CD14-positive monocyte (primary cell): ENCODE results near the gene DYRK1B. TPM values are rescaled to one million over a fixed set of nuclear protein-coding genes. Genes with fewer than 3 reads are reported as not detected.

Source experiments
- DNase-seq, 3 donors: peaks; one replicate each; pipeline ENCODE4 v3.0.0-alpha.2; 2011 to 2022
- H2AFZ ChIP-seq: 2 replicates; pipeline ENCODE4 v1.6.0; 2012; ENCODE audit warnings: mild to moderate bottlenecking, low read depth, low read length, inconsistent platforms; ENCODE audit not compliant: insufficient read depth, poor library complexity, severe bottlenecking
- H3K27ac ChIP-seq, 2 donors: 1 replicate in 1 of 2; 2 replicates in 1 of 2; pipeline ENCODE4 v1.5.1; 2012 to 2013; ENCODE audit warnings: low read length in 2 of 2, control low read depth in 1 of 2, inconsistent platforms in 1 of 2, low read depth in 1 of 2, mild to moderate bottlenecking in 1 of 2
- H3K27me3 ChIP-seq, 2 donors: one replicate each; pipeline versions ENCODE4 v1.6.0 to v1.6.1; 2011 to 2013; ENCODE audit warnings: low read length in 2 of 2; ENCODE audit not compliant: control insufficient read depth in 2 of 2, insufficient read depth in 2 of 2
- H3K36me3 ChIP-seq, 2 donors: replicated peaks in 1 of 2; 1 replicate in 1 of 2; 2 replicates in 1 of 2; pipeline versions ENCODE4 v1.5.1 to v1.6.1; 2012 to 2013; ENCODE audit warnings: low read length in 2 of 2, control low read depth in 1 of 2, inconsistent platforms in 1 of 2, mild to moderate bottlenecking in 1 of 2; ENCODE audit not compliant: insufficient read depth in 2 of 2, control insufficient read depth in 1 of 2
- H3K4me1 ChIP-seq, 2 donors: 1 replicate in 1 of 2; 2 replicates in 1 of 2; pipeline versions ENCODE4 v1.5.1 to v1.6.1; 2012 to 2013; ENCODE audit warnings: low read length in 2 of 2, control low read depth in 1 of 2, inconsistent platforms in 1 of 2, mild to moderate bottlenecking in 1 of 2, moderate library complexity in 1 of 2; ENCODE audit not compliant: insufficient read depth in 2 of 2, control insufficient read depth in 1 of 2
- H3K4me2 ChIP-seq: replicated peaks from 2 replicates; pipeline ENCODE3; 2012; ENCODE audit warnings: low read length, moderate library complexity, mild to moderate bottlenecking; ENCODE audit not compliant: poor library complexity, severe bottlenecking; ENCODE audit errors: extremely low read depth
- H3K4me3 ChIP-seq, 3 experiments: fragments of 200-600 bp in 1 of 3; sonication (generic) in 1 of 3; replicated peaks in 1 of 3; 1 replicate in 2 of 3; 2 replicates in 1 of 3; pipeline ENCODE4 v1.5.1; 2011 to 2013; ENCODE audit warnings: low read length in 3 of 3, mild to moderate bottlenecking in 3 of 3, control low read depth in 2 of 3, low read depth in 2 of 3, inconsistent platforms in 1 of 3, moderate library complexity in 1 of 3
- H3K79me2 ChIP-seq: 2 replicates; pipeline ENCODE4 v1.6.0; 2012; ENCODE audit warnings: mild to moderate bottlenecking, control low read depth, inconsistent platforms, low read length, moderate library complexity; ENCODE audit not compliant: insufficient read depth
- H3K9ac ChIP-seq: 2 replicates; pipeline ENCODE4 v1.6.0; 2017; ENCODE audit warnings: low read length, mild to moderate bottlenecking; ENCODE audit not compliant: insufficient read depth, poor library complexity, severe bottlenecking
- H3K9me3 ChIP-seq, 2 donors: replicated peaks in 1 of 2; 1 replicate in 1 of 2; 2 replicates in 1 of 2; pipeline versions ENCODE4 v1.5.1 to v1.6.1; 2012 to 2013; ENCODE audit warnings: low read length in 2 of 2, control low read depth in 1 of 2; ENCODE audit not compliant: control insufficient read depth in 1 of 2, insufficient read depth in 1 of 2
- H4K20me1 ChIP-seq: 2 replicates; pipeline ENCODE4 v1.6.0; 2012; ENCODE audit warnings: mild to moderate bottlenecking, low read length, control low read depth, moderate library complexity; ENCODE audit not compliant: insufficient read depth
- H3K27ac Mint-ChIP-seq, 7 donors: one replicate each; pipeline ENCODE4 v1.8.0; 2020; ENCODE audit warnings: mild to moderate bottlenecking in 7 of 7, mixed read lengths in 7 of 7, moderate library complexity in 6 of 7, inconsistent platforms in 2 of 7
- H3K27me3 Mint-ChIP-seq, 3 donors: one replicate each; pipeline ENCODE4 v1.8.0; 2021 to 2022; ENCODE audit warnings: low read depth in 3 of 3, mild to moderate bottlenecking in 3 of 3, mixed read lengths in 3 of 3, moderate library complexity in 3 of 3, inconsistent platforms in 1 of 3
- H3K36me3 Mint-ChIP-seq, 2 donors: one replicate each; pipeline ENCODE4 v1.8.0; 2020; ENCODE audit warnings: mixed read lengths in 2 of 2, inconsistent platforms in 1 of 2, mild to moderate bottlenecking in 1 of 2
- H3K4me1 Mint-ChIP-seq: one replicate; pipeline ENCODE4 v1.8.0; 2020; ENCODE audit warnings: mild to moderate bottlenecking, mixed read lengths
- H3K4me3 Mint-ChIP-seq, 2 donors: one replicate each; pipeline ENCODE4 v1.8.0; 2020; ENCODE audit warnings: mild to moderate bottlenecking in 2 of 2, mixed read lengths in 2 of 2, moderate library complexity in 1 of 2
- H3K9me3 Mint-ChIP-seq, 7 donors: one replicate each; pipeline ENCODE4 v1.8.0; 2020 to 2022; ENCODE audit warnings: mixed read lengths in 7 of 7, mild to moderate bottlenecking in 6 of 7, moderate library complexity in 6 of 7, inconsistent platforms in 2 of 7
- WGBS: methylation state at CpG from one replicate; pipeline ENCODE4 v1.1.5; 2013; ENCODE audit warnings: missing lambda C conversion rate; ENCODE audit not compliant: insufficient coverage; 5-methylcytosine and 5-hydroxymethylcytosine counted together
- intact Hi-C, 2 donors: fragments of 100-400 bp; cut with micrococcal nuclease; formaldehyde crosslinking; loops; one replicate each; pipeline versions ENCODE4 v1.15.0 to v1.15.1; 2023
- polyA plus RNA-seq, 3 donors: library from polyadenylated mRNA; depleted of rRNA in 1 of 3; unstranded in 2 of 3; stranded (reverse) in 1 of 3; fragments of 300-500 nt in 2 of 3; fragments of >200 nt in 1 of 3; fragmentation: Illumina TruSeq in 2 of 3; gene quantifications; 1 replicate in 2 of 3; 2 replicates in 1 of 3; pipeline ENCODE4 v1.2.3, GENCODE V29; 2012 to 2021
- TF ChIP-seq, protein P1 (sequence below): fragments of 200-600 bp; IDR thresholded peaks from one replicate; pipeline ENCODE4 v1.8.0; 2022; ENCODE audit warnings: antibody characterized with exemption, mild to moderate bottlenecking

DYRK1B gene
- polyA plus RNA-seq, 3 donors: 4.2 to 13.6 (median 6.5) TPM

DNA sequence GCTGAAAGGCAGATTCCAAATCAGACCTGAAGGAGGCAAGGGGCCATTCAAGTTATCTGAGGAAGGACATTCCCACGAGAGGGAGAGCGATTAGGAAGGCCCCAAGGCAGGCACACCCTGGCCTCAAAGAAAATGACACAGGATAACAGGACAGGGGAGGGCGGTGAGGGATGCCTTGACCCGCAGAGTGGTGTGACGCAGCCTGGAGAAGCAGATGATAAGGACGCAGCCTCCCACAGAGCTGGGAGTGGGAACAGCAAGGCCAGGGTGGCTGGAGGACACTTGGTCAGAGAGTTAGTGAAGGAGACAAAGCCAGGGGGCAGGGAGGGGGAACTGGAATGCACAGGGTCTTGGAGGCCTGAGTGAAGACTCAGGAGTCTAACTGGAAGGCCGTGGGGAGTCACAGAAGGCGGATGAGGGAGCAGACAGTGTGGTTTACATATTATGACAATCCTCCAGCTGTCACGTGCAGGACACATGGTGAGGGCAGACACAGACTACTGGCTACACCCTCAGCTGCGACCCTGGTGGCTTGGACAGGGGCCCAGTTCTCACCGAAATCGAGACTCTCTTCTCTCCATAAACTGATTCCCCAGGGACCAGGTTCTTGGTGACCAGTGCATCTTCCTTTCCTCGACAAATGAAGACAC lies 5.8 kb upstream of the DYRK1B start:
- peaks cover 13% of the 10 kb centered on the region for H4K20me1 ChIP-seq
- H3K4me3 ChIP-seq: no peak overlapping the region
- H3K36me3 Mint-ChIP-seq: peaks cover 38 to 46% of the 10 kb centered on the region in 2 donors
- H2AFZ ChIP-seq: no peak overlapping the region
- H3K4me1 ChIP-seq: peaks cover 6 to 12% of the 10 kb centered on the region in 2 donors
- H3K4me2 ChIP-seq: no peak overlapping the region
- H3K27me3 ChIP-seq: no peaks in the 10 kb centered on the region
- H3K79me2 ChIP-seq: peaks cover 47% of the 10 kb centered on the region
- 94% methylated on average over 6 of the region's 13 CpGs for WGBS
- peaks cover 0 to 1% (median 0%) of the 10 kb centered on the region in 7 donors for H3K9me3 Mint-ChIP-seq
- DNase-seq: no peak
- H3K36me3 ChIP-seq: peaks cover 47 to 57% of the 10 kb centered on the region in 2 donors
- H3K27ac Mint-ChIP-seq: peak overlapping the region in 2 of 7 donors; percentile 36 to 43
- H3K27me3 Mint-ChIP-seq: no peaks in the 10 kb centered on the region
- no peak overlapping the region for H3K9ac ChIP-seq
- H3K4me1 Mint-ChIP-seq: peaks cover 24% of the 10 kb centered on the region
- intact Hi-C loops: loop anchor here (5.0 to 10.0 kb wide), 2 partner anchors 48 to 495 kb away; partner anchors contain the start of gene SAMD4B (in 1 of the 2)
- TF ChIP-seq, protein P1, sequence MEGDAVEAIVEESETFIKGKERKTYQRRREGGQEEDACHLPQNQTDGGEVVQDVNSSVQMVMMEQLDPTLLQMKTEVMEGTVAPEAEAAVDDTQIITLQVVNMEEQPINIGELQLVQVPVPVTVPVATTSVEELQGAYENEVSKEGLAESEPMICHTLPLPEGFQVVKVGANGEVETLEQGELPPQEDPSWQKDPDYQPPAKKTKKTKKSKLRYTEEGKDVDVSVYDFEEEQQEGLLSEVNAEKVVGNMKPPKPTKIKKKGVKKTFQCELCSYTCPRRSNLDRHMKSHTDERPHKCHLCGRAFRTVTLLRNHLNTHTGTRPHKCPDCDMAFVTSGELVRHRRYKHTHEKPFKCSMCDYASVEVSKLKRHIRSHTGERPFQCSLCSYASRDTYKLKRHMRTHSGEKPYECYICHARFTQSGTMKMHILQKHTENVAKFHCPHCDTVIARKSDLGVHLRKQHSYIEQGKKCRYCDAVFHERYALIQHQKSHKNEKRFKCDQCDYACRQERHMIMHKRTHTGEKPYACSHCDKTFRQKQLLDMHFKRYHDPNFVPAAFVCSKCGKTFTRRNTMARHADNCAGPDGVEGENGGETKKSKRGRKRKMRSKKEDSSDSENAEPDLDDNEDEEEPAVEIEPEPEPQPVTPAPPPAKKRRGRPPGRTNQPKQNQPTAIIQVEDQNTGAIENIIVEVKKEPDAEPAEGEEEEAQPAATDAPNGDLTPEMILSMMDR: no peak
- H3K9me3 ChIP-seq: no peaks in the 10 kb centered on the region
- no peak overlapping the region for H3K4me3 Mint-ChIP-seq
- peak overlapping the region in 1 of 2 donors; percentile 0 for H3K27ac ChIP-seq

DNA sequence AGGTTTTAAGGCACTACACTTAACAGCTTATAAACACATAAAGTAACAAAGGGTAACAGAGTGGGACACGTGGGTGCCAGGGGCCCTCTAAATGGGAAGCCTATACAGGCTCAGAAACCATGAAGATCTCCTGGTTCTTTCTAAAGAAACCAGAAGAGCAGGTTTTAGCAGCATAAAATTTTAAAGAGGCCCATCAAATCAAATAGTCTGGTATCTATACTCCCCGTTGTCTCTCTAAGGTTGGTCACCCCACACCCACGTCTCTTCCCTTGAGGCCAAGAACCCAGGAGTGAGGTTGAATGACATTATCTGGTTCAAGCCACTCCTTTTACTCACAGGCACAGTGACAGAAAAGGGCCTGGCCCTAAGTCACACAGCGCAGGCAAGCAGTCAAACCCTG lies 4.6 kb upstream of the DYRK1B start:
- no peak for DNase-seq
- Mint-ChIP-seq H3K4me1 (peaks cover 19% of the 10 kb centered on the region), H3K27ac (peak overlapping the region in 2 of 7 donors; percentile 14 to 75), H3K27me3 (no peaks in the 10 kb centered on the region), H3K4me3 (no peak overlapping the region), H3K36me3 (peaks cover 40 to 46% of the 10 kb centered on the region in 2 donors), H3K9me3 (no peaks in the 10 kb centered on the region)
- Histone ChIP-seq H3K4me1 (peaks cover 6% of the 10 kb centered on the region in 2 donors), H3K27ac (peak overlapping the region in 1 of 2 donors; percentile 0), H3K4me2 (no peak overlapping the region), H3K9ac (no peak overlapping the region), H3K36me3 (peaks cover 49 to 58% of the 10 kb centered on the region in 2 donors), H4K20me1 (peaks cover 13% of the 10 kb centered on the region), H3K27me3 (no peaks in the 10 kb centered on the region), H3K9me3 (no peaks in the 10 kb centered on the region), H3K79me2 (peaks cover 35% of the 10 kb centered on the region), H2AFZ (no peak overlapping the region), H3K4me3 (no peak overlapping the region)
- TF ChIP-seq, protein P1: no peak
- intact Hi-C loops: loop anchor here in 1 of 2 donors (10.0 kb wide), 1 partner anchor 494 kb away; the partner anchor contains the start of gene SAMD4B
- 100% methylated on average over 1 of the region's 4 CpGs for WGBS
